LNCAP (cell line): ENCODE results near the gene MX2.

ENCODE experiments used
- CTCF ChIP-seq: fragments of 450-650 bp; IDR thresholded peaks from 2 replicates; pipeline ENCODE4 v1.5.1; 2017; ENCODE audit warnings: mild to moderate bottlenecking

MX2 gene

GRCh38 chr21:41438425-41439113 lies 76.7 kb downstream of the MX2 start:
- TF ChIP-seq CTCF, result no peak

GRCh38 chr21:41439248-41439647 lies 77.4 kb downstream of the MX2 start:
- TF ChIP-seq CTCF, result no peak

GRCh38 chr21:41441546-41441945 lies 79.7 kb downstream of the MX2 start:
- TF ChIP-seq CTCF, result no peak

GRCh38 chr21:41442481-41443186 lies 80.8 kb downstream of the MX2 start:
- no peak for TF ChIP-seq CTCF

GRCh38 chr21:41443562-41443961 lies 81.7 kb downstream of the MX2 start:
- no peak for TF ChIP-seq CTCF

- TF ChIP-seq CTCF, result no peak
These were observed 83.1 kb downstream of the MX2 start for GRCh38 chr21:41444703-41445464.

GRCh38 chr21:41445465-41445862 lies 83.6 kb downstream of the MX2 start:
- TF ChIP-seq CTCF, result no peak
